ENCODE measurements around the gene CHRM5.

- TF ChIP-seq, protein P1, sequence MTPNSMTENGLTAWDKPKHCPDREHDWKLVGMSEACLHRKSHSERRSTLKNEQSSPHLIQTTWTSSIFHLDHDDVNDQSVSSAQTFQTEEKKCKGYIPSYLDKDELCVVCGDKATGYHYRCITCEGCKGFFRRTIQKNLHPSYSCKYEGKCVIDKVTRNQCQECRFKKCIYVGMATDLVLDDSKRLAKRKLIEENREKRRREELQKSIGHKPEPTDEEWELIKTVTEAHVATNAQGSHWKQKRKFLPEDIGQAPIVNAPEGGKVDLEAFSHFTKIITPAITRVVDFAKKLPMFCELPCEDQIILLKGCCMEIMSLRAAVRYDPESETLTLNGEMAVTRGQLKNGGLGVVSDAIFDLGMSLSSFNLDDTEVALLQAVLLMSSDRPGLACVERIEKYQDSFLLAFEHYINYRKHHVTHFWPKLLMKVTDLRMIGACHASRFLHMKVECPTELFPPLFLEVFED (CRISPR knock-in tag; conservative IDR thresholded peaks at IDR 0.05): no peak
- TF ChIP-seq RNF2 (IDR thresholded peaks at IDR 0.05): no peak
- no peak for TF ChIP-seq YY1 (IDR thresholded peaks at IDR 0.05; ENCODE audit: borderline replicate concordance in 1 of 3, control insufficient read depth in 1 of 3, extremely low read depth in 1 of 3, insufficient read depth in 3 of 3, insufficient read length in 1 of 3, insufficient replicate concordance in 2 of 3, low read depth in 1 of 3, low read length in 2 of 3)
- no peak for TF ChIP-seq GABPA (tag; conservative IDR thresholded peaks at IDR 0.05; ENCODE audit: low read depth)
- no peak for TF ChIP-seq ZNF431 (CRISPR knock-in tag; IDR thresholded peaks at IDR 0.05)
- no peak for TF ChIP-seq IRF1 (CRISPR knock-in tag; IDR thresholded peaks at IDR 0.05; ENCODE audit: borderline replicate concordance)
- TF ChIP-seq XRCC5 (IDR thresholded peaks at IDR 0.05; ENCODE audit: low read depth, low read length): no peak
- TF ChIP-seq ZNF253 (CRISPR knock-in tag; conservative IDR thresholded peaks at IDR 0.05): no peak
- no peak for TF ChIP-seq RFX5 (IDR thresholded peaks at IDR 0.05; ENCODE audit: low read depth, low read length)
- no peak for TF ChIP-seq HNRNPK (IDR thresholded peaks at IDR 0.05; ENCODE audit: low read depth, low read length, poor library complexity, severe bottlenecking)
- no peak for TF ChIP-seq MAFF (IDR thresholded peaks at IDR 0.05; ENCODE audit: low read length)
- TF ChIP-seq GTF2F1 (IDR thresholded peaks at IDR 0.05; ENCODE audit: low read depth, low read length): no peak
Observed at GRCh38 chr15:34065941-34066340, 97.6 kb downstream of the CHRM5 start.

All from K562 (cell line).